Measurements from ENCODE around the gene RIT2. TPM values are rescaled to one million over a fixed set of nuclear protein-coding genes. Genes with fewer than 3 reads are reported as not detected.

The RIT2 gene
- total and polyA plus RNA-seq, 8 donors: 0.12 TPM; not detected in 7

GRCh38 chr18:42850174-42851083, 265.1 kb downstream of the RIT2 start:
- WGBS, 2 donors: 68 to 72% methylated on average over 5 of the region's 5 CpGs
- no peaks in the 10 kb centered on the region for H3K4me1 ChIP-seq
- H3K4me3 ChIP-seq: no peak overlapping the region
- FAIRE-seq: no peak
- intact Hi-C loops (cut with DNase I): no loop called here
- no peak overlapping the region for H3K27ac ChIP-seq
- no peaks in the 10 kb centered on the region for H3K9me3 ChIP-seq
- H3K27me3 ChIP-seq: no peaks in the 10 kb centered on the region
- no peak for DNase-seq
- ATAC-seq: no peak
- no peaks in the 10 kb centered on the region for H3K36me3 ChIP-seq
- no peak for TF ChIP-seq CTCF (IDR thresholded peaks at IDR 0.05)

- H3K36me3 ChIP-seq: no peaks in the 10 kb centered on the region
- ATAC-seq (no peak), FAIRE-seq (no peak), DNase-seq (no peak)
- H3K4me3 ChIP-seq: no peak overlapping the region
- H3K27me3 ChIP-seq: no peaks in the 10 kb centered on the region
- intact Hi-C loops (cut with DNase I): no loop called here
- TF ChIP-seq CTCF (IDR thresholded peaks at IDR 0.05): no peak
- 55 to 74% methylated on average over 1 of the region's 1 CpG for WGBS, 2 donors
- no peak overlapping the region for H3K27ac ChIP-seq
- H3K4me1 ChIP-seq: no peaks in the 10 kb centered on the region
- H3K9me3 ChIP-seq: no peaks in the 10 kb centered on the region
These were observed 276.1 kb downstream of the RIT2 start for GRCh38 chr18:42839408-42839807.

- WGBS, 2 donors: 52 to 70% methylated on average over 5 of the region's 5 CpGs
- DNase-seq (no peak), ATAC-seq (no peak), FAIRE-seq (no peak)
- intact Hi-C loops (cut with DNase I): no loop called here
- Histone ChIP-seq H3K4me1 (no peaks in the 10 kb centered on the region), H3K9me3 (no peaks in the 10 kb centered on the region), H3K36me3 (no peaks in the 10 kb centered on the region), H3K27me3 (no peaks in the 10 kb centered on the region), H3K27ac (no peak overlapping the region), H3K4me3 (no peak overlapping the region)
- no peak for TF ChIP-seq CTCF (IDR thresholded peaks at IDR 0.05)
These were observed 276.8 kb downstream of the RIT2 start for GRCh38 chr18:42838546-42839145.

GRCh38 chr18:42830936-42831335, 284.5 kb downstream of the RIT2 start:
- H3K4me1 ChIP-seq: no peaks in the 10 kb centered on the region
- H3K36me3 ChIP-seq: no peaks in the 10 kb centered on the region
- intact Hi-C loops (cut with DNase I): no loop called here
- H3K9me3 ChIP-seq: no peaks in the 10 kb centered on the region
- H3K4me3 ChIP-seq: no peak overlapping the region
- DNase-seq: no peak
- no peak for ATAC-seq
- H3K27ac ChIP-seq: no peak overlapping the region
- FAIRE-seq: no peak
- H3K27me3 ChIP-seq: no peaks in the 10 kb centered on the region
- no peak for TF ChIP-seq CTCF (IDR thresholded peaks at IDR 0.05)

GRCh38 chr18:42828881-42829280, 286.6 kb downstream of the RIT2 start:
- no peak for DNase-seq
- no peak for ATAC-seq
- Histone ChIP-seq H3K9me3 (no peaks in the 10 kb centered on the region), H3K27me3 (no peaks in the 10 kb centered on the region), H3K4me3 (no peak overlapping the region), H3K4me1 (no peaks in the 10 kb centered on the region), H3K36me3 (no peaks in the 10 kb centered on the region), H3K27ac (no peak overlapping the region)
- TF ChIP-seq CTCF (IDR thresholded peaks at IDR 0.05): no peak
- no peak for FAIRE-seq
- intact Hi-C loops (cut with DNase I): no loop called here
- WGBS, 2 donors: 80 to 100% methylated on average over 1 of the region's 1 CpG
